TTC549 (cell line): Measurements from ENCODE around the gene FYCO1.

ENCODE experiments used
- FAIRE-seq: peaks from 2 replicates; lab custom pipeline; 2012; peaks lifted over from hg19 to GRCh38; lab: Jason Lieb, UNC

FYCO1 gene

DNA sequence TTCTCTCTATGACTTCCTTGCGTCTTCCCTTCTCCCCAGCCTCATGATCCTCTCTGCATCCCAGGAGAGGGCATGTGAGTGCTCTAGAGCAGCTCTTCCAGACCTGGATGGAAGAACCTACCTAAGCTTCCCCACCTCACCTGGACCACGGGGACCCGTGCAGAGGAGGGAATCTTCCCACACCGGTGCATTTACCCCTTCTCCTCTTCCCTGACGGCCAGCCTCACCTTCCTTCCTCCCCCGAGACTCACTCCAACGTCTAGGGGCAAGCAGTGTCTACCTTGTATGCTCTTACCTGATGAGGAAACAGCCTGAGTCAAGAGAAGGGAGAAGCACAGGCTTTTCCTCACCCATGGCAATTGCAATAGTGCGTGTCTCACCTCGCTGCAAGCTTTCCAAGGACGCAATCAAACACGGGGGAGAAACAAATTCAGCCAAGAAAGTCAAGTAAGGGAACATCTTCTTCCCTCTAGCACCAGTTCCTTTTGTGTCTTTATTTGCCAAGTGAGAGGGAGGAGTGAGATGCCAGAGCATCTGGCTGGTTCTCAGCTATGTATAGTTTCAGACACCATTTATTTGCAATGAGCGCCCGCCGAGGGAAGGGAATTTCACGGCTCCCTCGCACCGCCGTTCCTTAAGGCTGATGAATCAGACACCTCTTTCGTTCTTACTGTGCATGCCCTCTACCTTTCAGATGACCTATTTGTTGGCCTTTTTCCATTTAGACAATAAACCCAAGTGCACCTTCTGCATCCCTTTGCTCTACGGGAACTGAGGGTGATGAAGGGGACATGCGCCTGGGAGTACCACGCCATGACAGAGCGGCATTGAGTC, 111.0 kb downstream of the FYCO1 start:
- no peak for FAIRE-seq

DNA sequence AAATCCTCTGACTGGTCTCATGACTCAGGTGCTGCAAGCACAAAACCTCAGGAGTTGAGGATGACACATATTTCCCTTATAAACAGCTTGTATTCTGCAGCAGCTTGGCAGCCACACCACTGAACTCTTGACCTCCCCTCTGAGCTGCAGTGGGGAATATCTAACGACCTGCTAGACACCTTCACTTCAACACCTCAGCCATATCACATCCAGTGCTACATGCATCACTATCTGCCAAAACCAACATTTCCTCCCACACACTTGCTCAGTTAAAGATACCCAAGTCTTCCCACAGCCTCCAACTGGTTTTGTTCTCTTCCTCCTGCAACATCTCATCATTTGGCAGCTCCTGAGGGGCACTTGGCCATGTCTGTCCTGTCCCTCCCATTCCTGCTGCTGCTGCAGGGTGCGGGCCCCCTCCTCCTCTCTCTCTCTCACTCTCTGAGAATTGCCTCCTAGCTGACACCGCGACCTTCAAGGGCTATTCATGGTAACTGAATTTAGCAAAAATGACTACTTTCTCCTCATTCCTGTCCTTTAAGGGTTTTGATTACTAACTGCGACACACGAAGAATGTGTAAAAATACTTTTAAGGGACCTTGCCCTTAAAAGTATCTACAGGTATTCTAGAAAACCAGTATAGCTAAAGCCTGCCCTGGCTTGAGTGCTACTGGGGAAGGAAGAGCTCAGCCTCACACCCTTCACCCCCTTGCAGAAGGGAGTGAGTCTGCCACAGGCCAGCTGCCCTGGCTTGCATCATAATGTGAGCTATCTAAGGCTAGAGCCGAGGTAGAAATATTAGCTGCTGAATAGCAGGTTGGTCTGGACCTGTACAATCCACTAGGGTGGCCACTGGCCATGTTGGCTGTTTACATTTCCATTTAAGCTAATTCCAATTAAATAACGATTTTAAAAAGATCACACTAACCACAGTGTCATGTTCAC, 114.3 kb downstream of the FYCO1 start:
- no peak for FAIRE-seq

DNA sequence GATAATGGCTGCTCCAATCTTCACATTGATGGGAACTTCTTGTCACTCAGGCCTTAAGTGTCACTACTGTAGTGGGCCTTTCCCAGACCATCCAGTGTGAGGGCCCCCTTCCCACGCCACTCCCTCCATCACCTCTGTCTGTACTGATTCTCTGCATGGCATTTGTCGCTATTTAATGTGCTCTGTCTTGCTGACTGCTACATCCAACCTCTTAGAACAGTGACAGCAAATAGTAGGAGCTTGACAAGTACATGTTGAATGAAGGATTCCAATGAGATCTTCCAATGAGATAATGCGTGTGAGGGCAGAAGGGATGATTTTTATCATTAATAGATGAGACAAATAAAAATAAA, 114.9 kb downstream of the FYCO1 start:
- no peak for FAIRE-seq

DNA sequence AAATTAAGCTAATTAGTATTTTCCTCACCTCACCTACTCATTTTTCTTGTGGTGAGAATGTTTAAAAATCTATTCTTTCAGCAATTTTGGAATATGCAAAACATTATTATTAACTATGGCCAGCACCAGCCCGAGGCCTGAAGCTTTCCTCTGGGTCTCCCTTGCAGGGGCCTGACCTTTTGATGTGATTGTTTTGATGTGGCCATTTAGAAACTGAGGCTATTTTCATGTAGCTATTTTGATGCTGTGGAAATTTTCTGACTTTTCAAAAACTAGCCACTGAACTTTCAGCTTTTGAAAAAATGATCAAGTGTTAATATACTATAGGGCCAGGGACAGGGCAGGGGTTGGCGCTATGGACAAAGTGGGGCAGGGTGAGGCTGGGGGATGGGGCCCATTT, 117.5 kb downstream of the FYCO1 start:
- no peak for FAIRE-seq

DNA sequence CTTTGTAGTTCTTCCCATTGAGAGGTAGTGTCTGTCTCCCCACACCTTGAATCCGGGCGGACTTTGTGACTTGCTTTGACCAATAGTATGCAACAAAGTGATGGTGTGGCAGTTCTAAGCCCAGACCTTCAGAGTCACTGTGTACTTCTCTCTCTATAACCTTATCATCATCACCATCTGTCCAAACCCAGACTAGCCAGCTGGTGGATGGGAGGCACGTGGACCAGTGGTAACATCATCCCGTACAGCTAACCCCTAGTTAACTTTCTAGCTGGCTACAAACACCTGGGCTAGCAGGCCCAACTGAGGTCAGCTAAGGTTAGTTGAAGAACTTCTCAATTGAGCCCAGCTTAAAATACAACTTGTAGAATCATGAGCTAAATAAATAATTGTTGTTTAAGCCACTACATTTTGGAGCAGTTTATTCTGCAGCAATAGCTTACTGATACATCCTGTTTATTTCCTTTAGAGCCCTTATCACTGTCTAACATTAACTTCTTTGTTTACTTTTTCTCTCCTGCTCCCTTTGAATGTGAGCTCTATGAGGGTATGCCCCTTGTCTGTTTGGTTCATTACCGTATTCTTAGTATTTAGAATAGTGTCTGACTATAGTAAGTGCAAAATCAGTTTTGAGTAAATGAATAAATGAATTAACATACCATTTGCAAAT, 120.8 kb downstream of the FYCO1 start:
- no peak for FAIRE-seq

DNA sequence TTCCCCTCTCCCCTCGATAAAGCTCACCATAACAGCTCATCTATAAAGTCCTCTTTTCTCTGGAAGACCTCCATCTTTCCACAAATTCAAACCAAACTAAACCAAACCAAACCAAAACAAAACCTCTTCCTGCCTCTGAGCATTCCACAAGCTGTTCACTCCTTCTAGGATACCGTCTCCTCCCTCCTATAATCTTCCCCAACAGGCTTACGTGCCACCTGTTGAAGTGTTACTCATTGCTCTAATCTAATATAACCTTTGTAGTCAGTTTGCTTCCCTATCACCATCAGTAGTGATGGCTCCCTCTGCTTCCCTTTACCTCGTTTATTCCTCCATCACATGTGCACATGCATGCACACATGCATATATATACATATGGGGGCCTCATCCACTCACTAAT, 122.0 kb downstream of the FYCO1 start:
- FAIRE-seq: no peak

DNA sequence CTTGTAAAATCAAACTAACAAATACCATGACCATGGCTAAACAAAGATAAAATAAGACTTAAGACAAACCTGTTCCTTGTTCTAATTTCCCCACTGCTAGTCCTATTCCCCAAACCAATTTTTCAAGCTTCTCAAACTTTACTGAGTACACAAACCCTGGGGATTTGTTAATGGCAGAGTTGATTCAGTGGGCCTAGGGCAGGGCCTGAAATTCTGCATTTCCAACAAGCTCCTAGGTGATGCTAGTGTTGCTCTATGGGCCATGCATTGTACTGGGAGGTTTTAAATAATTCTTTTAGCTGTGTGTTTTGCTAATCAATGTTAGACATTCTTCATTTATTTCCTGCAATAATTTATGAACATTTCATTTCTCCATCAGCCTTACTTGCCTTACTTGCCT, 122.6 kb downstream of the FYCO1 start:
- FAIRE-seq: no peak

DNA sequence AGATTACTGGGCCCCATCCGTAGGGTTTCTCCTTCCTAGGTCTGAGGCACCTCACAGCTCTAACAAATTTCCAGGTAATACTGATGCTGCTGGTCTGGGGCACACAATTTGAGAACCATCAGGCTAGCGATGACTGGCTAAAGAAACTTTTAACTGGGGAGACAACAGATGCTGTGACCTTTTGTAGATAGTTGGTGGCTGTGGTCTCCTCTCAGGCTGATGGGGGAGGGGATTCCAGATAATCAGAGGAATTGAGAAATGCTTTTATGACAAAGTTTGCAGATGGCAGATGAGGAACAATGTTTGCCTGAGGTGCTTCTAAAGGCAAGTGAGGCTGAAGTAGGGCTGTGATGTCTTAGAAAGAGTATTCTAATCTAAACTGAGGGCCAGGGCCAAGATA, 123.1 kb downstream of the FYCO1 start:
- no peak for FAIRE-seq

DNA sequence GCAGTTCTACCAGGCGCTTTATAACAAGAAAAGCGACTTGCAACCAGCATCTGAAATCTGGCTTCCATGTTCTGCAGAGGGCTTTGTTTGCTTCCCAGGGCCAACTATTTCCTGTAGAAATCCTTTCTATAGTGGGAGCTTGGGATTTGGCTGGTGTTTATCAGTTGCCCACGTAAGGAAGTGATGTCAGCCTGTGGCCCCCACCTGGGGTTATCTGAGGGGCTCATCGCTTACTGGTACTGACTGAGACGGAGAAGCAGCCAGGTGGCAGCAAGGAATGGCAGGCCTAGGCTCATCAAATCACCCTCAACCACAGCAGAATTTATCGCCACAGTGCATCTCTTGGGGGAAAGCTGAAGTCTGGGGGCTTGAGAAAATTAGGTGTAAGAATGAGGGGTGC, 123.8 kb downstream of the FYCO1 start:
- no peak for FAIRE-seq

DNA sequence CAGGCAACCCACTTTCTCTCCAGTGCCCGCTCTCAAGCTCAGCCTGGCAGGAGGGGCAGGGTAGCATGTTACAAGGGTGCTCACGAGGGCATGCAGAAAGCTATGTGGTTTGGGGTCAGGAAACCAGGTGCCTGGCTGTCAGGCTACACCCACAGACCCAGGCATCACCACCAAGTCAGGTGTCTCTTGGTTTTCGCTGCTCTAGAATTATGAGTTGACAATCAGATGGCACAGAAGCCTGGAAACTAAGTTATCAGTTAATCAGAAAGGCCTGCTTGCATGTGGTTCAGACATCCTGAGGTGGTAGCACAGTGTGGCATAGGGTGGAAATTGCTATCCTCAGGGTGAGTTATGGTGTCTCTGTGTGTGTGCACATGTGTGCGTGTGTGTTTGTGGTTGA, 125.5 kb downstream of the FYCO1 start:
- no peak for FAIRE-seq

DNA sequence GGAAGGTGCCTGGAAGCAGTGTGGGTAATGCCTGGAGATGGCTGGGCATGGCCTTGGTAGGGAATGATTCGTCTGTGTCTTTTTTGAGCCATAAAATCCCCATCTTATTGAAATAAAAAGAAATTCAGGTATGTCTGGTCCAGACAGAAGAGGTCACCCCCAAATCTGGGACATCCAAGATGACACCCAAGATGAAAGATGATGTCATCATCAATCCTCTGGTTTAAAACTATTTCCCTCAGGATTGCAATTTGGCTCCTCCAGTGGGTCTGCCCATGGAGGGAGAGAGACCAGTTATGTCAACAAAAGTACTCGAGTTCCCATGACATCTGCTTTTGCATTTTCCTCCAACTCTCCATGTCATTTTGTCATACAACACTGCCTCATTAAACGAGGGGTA, 126.0 kb downstream of the FYCO1 start:
- no peak for FAIRE-seq

DNA sequence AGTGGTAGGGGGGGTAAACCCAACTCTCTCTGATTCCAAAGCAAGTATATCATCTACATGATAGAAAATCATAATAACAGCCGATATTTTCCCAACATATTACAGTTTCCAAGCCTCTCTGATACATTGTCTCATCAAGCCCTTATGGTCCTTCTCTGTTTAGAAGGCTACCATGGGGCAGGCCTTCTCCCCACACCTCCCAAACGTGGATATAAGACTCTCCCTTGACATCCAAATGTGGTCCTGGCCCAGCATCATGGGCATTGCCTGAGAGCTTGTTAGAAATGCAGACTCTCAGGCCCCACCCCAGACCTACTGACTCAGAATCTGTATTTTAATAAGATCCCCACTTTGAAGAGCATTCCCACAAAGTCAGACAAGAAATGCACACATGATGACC, 127.0 kb downstream of the FYCO1 start:
- FAIRE-seq: no peak

DNA sequence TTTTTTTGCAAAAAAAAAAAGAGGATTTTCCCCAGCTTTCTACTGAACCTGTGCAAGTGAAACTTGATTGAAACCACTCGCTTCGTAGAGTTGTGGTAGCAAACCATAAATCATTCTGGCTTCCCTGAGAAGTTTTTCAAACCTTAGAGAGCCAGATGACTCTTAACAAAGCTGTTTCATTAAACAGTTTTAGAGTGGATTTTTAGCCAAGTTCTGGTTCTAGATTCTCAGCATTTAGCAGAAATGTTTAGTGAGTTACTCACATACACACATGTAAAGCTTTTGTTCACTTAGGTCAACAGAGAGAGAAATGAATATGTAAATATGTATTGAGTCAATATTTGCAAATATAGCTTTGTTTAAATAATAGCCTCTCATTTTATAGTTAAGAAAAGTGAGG, 127.4 kb downstream of the FYCO1 start:
- no peak for FAIRE-seq
